ENCODE measurements around the gene ENPP6. TPM values are rescaled to one million over a fixed set of nuclear protein-coding genes. Genes with fewer than 3 reads are reported as not detected.
"Not testable (repeated sequence)": the region's sequence is repeated elsewhere in the genome, so short reads cannot be mapped to it uniquely, and the experiment has no call there.

Gene ENPP6
- total RNA-seq, 4 donors from 2014 or later, result 0.97 TPM; not detected in 3

DNA sequence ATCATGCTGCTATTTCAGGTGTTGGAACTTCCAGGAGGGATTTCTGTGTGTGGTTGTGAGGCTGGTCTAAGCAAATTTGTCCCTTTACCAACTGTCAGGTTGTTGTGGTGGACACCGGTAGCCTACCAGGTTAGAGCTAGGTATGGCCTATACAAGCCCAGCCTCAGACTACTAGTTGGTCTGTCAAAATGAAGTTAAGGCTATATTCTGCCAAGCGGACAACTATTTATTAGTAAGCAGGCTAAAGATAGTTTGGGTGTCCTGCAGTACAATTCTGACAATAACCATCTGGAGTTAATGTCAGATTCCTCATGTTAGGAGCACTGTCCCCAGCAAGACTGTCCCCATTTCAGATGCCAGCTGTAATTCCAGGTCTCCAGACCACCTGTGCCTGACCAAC, 13.9 kb upstream of the ENPP6 start:
- no peaks in the 10 kb centered on the region for H3K9me3 ChIP-seq
- H3K4me1 ChIP-seq, result no peaks in the 10 kb centered on the region
- no peak overlapping the region for H3K4me3 ChIP-seq
- H3K27ac ChIP-seq, result no peak overlapping the region
- no peaks in the 10 kb centered on the region for H3K27me3 ChIP-seq
- TF ChIP-seq, protein P1, sequence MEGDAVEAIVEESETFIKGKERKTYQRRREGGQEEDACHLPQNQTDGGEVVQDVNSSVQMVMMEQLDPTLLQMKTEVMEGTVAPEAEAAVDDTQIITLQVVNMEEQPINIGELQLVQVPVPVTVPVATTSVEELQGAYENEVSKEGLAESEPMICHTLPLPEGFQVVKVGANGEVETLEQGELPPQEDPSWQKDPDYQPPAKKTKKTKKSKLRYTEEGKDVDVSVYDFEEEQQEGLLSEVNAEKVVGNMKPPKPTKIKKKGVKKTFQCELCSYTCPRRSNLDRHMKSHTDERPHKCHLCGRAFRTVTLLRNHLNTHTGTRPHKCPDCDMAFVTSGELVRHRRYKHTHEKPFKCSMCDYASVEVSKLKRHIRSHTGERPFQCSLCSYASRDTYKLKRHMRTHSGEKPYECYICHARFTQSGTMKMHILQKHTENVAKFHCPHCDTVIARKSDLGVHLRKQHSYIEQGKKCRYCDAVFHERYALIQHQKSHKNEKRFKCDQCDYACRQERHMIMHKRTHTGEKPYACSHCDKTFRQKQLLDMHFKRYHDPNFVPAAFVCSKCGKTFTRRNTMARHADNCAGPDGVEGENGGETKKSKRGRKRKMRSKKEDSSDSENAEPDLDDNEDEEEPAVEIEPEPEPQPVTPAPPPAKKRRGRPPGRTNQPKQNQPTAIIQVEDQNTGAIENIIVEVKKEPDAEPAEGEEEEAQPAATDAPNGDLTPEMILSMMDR (IDR thresholded peaks at IDR 0.05), result no peak
- TF ChIP-seq POLR2A (IDR thresholded peaks at IDR 0.05), result no peak
- H3K36me3 ChIP-seq, result no peaks in the 10 kb centered on the region
- DNase-seq, result no peak
- intact Hi-C loops (cut with DNase I; ENCODE audit: low total_unique reads), result no loop called here

DNA sequence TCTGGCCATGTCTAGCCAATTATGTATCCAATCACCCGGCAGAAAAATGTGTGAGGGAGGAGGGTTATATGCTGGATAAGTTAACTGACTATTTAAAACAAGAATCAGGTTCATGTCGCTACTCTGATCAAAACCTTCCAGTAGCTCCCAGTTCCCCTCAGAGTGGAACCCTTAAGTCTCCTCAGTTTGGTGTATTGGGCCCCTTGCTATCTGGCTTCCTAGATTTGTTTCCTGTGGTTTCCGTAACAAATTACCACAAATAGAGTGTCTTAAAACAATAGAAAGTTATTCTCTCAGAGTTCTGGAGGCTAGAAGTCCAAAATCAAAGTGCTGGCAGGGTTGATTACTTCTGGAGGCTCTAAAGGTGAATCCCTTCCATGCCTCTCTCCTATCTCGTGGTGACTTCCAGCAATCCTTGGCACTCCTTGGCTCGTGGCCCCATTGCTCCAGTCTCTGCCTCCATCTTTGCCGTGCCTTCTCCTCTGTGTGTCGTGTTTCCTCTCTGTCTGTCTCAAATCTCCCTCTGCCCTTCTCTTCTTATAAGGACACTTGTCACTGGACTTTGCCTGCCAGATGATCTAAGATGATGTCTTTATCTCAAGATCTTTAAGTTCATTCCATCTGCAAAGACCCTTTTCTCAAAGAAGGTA, 10.5 kb upstream of the ENPP6 start:
- Histone ChIP-seq H3K9me3 (peaks cover 0 to 3% of the 10 kb centered on the region in 2 donors), H3K36me3 (no peaks in the 10 kb centered on the region), H3K27me3 (no peaks in the 10 kb centered on the region), H3K27ac (no peak overlapping the region), H3K4me1 (no peaks in the 10 kb centered on the region), H3K4me3 (no peak overlapping the region)
- TF ChIP-seq, protein P1 (IDR thresholded peaks at IDR 0.05), result no peak
- TF ChIP-seq POLR2A (IDR thresholded peaks at IDR 0.05), result no peak
- intact Hi-C loops (cut with DNase I; ENCODE audit: low total_unique reads), result no loop called here
- DNase-seq, result no peak

DNA sequence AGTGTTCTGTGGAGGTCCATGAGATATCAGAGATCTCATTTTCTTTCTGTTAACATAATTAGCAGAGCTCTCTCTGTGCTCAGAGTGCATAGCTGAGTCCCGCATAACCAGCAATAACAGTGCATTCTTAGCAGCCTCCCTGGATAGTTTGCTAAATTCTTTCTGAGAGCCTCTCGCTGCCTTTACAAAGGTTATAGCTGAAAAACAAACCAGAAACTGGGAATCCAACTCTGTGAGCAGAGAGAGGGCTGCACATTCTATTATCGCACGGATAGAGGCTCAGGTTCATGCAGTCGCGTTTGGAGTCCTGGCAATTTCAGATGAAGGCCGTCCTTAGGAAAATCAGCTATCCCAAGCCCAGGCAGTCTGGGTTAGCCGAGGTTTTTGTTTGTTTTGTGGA, 1.2 kb downstream of the ENPP6 start:
- Histone ChIP-seq H3K36me3 (no peaks in the 10 kb centered on the region), H3K4me3 (no peak overlapping the region), H3K4me1 (no peaks in the 10 kb centered on the region), H3K9me3 (no peaks in the 10 kb centered on the region), H3K27ac (no peak overlapping the region), H3K27me3 (no peaks in the 10 kb centered on the region)
- intact Hi-C loops (cut with DNase I; ENCODE audit: low total_unique reads), result no loop called here
- DNase-seq, result no peak
- no peak for TF ChIP-seq POLR2A (IDR thresholded peaks at IDR 0.05)
- TF ChIP-seq, protein P1 (IDR thresholded peaks at IDR 0.05), result no peak

DNA sequence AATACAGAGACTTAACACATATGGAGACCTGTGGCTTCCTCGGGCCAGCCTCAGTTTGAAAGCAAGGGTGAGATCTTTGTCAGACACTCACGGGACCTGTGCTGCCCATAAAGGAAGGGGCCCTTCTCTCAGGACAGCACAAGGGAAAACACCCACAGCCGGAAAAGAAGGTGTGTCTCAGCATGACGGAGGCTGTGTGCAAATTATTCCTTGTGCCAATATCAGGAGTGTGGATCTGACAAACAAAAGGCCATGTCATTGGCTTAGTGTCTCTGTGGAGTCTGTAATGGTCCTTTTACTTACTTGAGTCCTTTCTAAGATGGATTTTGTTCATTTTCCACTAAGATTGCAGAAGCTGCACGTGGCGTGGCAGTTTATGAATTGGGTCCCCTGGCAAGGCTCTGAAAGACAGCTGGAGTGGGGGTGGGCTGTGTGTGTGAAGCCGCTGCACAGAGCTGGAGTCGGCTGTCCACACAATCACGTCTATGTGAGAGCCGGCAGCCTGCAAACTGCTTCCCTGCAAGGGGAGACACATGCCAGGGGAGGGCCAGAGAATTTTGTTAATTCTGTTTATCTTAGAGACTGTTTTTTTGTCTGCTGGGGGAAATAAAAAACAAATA, 1.9 kb downstream of the ENPP6 start:
- H3K27ac ChIP-seq, result no peak overlapping the region
- H3K4me1 ChIP-seq, result no peaks in the 10 kb centered on the region
- intact Hi-C loops (cut with DNase I; ENCODE audit: low total_unique reads), result no loop called here
- no peaks in the 10 kb centered on the region for H3K27me3 ChIP-seq
- H3K4me3 ChIP-seq, result no peak overlapping the region
- no peak for DNase-seq
- no peaks in the 10 kb centered on the region for H3K36me3 ChIP-seq
- TF ChIP-seq, protein P1 (IDR thresholded peaks at IDR 0.05), result no peak
- TF ChIP-seq POLR2A (IDR thresholded peaks at IDR 0.05), result no peak
- H3K9me3 ChIP-seq, result no peaks in the 10 kb centered on the region

DNA sequence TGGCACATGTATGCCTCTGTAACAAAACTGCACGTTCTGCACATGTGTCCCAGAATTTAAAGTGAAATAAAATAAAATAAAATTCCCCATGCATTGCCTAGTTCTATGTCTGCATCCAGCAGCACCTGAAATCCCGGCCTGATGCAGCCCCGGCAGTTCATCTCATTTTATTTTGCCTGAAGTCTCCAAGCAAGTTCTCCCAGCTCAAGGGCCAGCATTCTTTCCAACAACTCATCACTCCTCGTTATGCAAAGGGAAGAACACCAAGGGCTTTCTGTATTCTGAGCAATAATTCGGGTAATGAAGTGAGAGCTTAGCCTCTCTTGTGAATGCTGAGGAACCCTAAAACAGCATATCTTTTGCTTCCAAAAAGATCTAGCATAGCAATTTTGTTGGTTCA, 2.7 kb downstream of the ENPP6 start:
- no peaks in the 10 kb centered on the region for H3K36me3 ChIP-seq
- H3K4me3 ChIP-seq, result no peak overlapping the region
- H3K27ac ChIP-seq, result no peak overlapping the region
- H3K4me1 ChIP-seq, result no peaks in the 10 kb centered on the region
- no peaks in the 10 kb centered on the region for H3K27me3 ChIP-seq
- TF ChIP-seq, protein P1 (IDR thresholded peaks at IDR 0.05), result no peak
- no peak for TF ChIP-seq POLR2A (IDR thresholded peaks at IDR 0.05)
- no peak for DNase-seq
- H3K9me3 ChIP-seq, result no peaks in the 10 kb centered on the region
- intact Hi-C loops (cut with DNase I; ENCODE audit: low total_unique reads), result no loop called here

DNA sequence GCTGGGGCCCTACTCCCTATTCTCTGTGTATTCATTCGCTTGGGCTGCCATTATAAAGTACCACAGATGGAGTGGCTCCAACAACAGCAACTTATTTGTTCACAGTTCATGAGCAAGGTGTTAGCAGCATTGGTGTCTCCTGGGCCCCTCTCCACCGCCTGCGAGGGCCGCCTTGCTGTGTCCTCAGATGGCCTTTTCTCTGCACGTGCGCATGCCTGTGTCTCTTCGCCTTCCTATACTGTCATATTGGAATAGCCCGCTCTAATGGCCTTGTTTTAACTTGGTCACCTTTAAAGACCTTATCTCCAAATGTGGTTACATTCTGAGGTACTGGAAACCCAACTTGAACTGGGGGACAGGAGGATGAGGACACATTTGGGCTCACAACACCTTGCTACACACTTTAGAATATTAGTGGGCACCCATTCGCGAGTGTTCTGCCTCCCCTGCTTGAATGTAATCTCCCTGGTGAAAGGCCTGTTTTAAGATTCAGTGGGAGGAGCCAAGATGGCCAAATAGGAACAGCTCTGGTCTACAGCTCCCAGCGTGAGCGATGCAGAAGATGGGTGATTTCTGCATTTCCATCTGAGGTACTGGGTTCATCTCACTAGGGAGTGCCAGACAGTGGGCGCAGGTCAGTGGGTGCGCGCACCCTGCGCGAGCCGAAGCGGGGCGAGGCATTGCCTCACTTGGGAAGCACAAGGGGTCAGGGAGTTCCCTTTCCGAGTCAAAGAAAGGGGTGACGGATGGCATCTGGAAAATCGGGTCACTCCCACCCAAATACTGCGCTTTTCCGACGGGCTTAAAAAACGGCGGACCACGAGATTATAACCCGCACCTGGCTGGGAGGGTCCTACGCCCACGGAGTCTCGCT, 9.7 kb downstream of the ENPP6 start:
- intact Hi-C loops (cut with DNase I; ENCODE audit: low total_unique reads); H3K27me3 ChIP-seq; DNase-seq; H3K4me1 ChIP-seq; H3K27ac ChIP-seq; H3K9me3 ChIP-seq; H3K36me3 ChIP-seq; H3K4me3 ChIP-seq: not testable (repeated sequence)

Measured in uterus (tissue), 4 donors.